HL-60 (cell line): ENCODE results near the gene FGF1.

Experiments
- DNase-seq, 2 experiments: peaks; one replicate each; pipeline ENCODE4 v3.0.0-alpha.2; 2010 to 2020; ENCODE audit warnings: low read depth in 1 of 2, low spot score in 1 of 2
- H3K27ac ChIP-seq: fragments of 250-450 bp; sonication (Bioruptor Pico); replicated peaks from 2 replicates; pipeline ENCODE4 v1.5.1; 2020; ENCODE audit warnings: mild to moderate bottlenecking, moderate library complexity
- H3K27me3 ChIP-seq: fragments of 250-450 bp; sonication (Bioruptor Pico); 2 replicates; pipeline ENCODE4 v1.5.1; 2021; ENCODE audit warnings: mild to moderate bottlenecking, moderate library complexity; ENCODE audit not compliant: insufficient read depth, poor library complexity, severe bottlenecking
- H3K4me3 ChIP-seq: replicated peaks from 2 replicates; pipeline ENCODE4 v1.5.1; 2011; ENCODE audit warnings: mild to moderate bottlenecking, control low read depth, low read length; ENCODE audit not compliant: insufficient read depth
- CTCF ChIP-seq: IDR thresholded peaks from one replicate; pipeline ENCODE4 v1.5.1; 2011; ENCODE audit warnings: low read length, control low read depth, inconsistent platforms; ENCODE audit not compliant: insufficient read depth
- GABPA ChIP-seq: IDR thresholded peaks from 2 replicates; pipeline ENCODE4 v1.6.1; 2012; ENCODE audit warnings: low read depth
- POLR2AphosphoS5 ChIP-seq: IDR thresholded peaks from 2 replicates; pipeline ENCODE4 v1.6.1; 2012; ENCODE audit warnings: low read depth
- REST ChIP-seq: IDR thresholded peaks from 2 replicates; pipeline ENCODE4 v1.6.1; 2012; ENCODE audit warnings: low read depth; ENCODE audit not compliant: insufficient replicate concordance
- SPI1 ChIP-seq: IDR thresholded peaks from 2 replicates; pipeline ENCODE4 v1.6.1; 2012; ENCODE audit warnings: low read depth, mild to moderate bottlenecking, borderline replicate concordance

Gene FGF1

GRCh38 chr5:142668336-142668735 lies 17.6 kb downstream of the FGF1 start:
- Histone ChIP-seq H3K4me3 (no peak overlapping the region), H3K27ac (no peak overlapping the region), H3K27me3 (peaks cover 9% of the 10 kb centered on the region)
- no peak for TF ChIP-seq REST
- TF ChIP-seq SPI1: no peak
- DNase-seq: no peak

GRCh38 chr5:142667831-142668230 lies 18.1 kb downstream of the FGF1 start:
- no peak for DNase-seq
- H3K27me3 ChIP-seq: peaks cover 9% of the 10 kb centered on the region
- TF ChIP-seq POLR2AphosphoS5: no peak
- H3K4me3 ChIP-seq: no peak overlapping the region
- H3K27ac ChIP-seq: no peak overlapping the region

- H3K4me3 ChIP-seq: no peak overlapping the region
Measured at GRCh38 chr5:142664636-142665035, 21.3 kb downstream of the FGF1 start.

GRCh38 chr5:142664067-142664466 lies 21.8 kb downstream of the FGF1 start:
- TF ChIP-seq SPI1: no peak
- DNase-seq: no peak
- peaks cover 2% of the 10 kb centered on the region for H3K27me3 ChIP-seq
- no peak overlapping the region for H3K27ac ChIP-seq
- H3K4me3 ChIP-seq: no peak overlapping the region

More at GRCh38 chr5:142664636-142665035, 21.3 kb downstream of the FGF1 start:
- DNase-seq: peak in 1 of 2 experiments; percentile 40
- Histone ChIP-seq H3K27me3 (peaks cover 4% of the 10 kb centered on the region), H3K27ac (no peak overlapping the region)
- TF ChIP-seq POLR2AphosphoS5: no peak
- TF ChIP-seq CTCF: no peak
- no peak for TF ChIP-seq GABPA
- no peak for TF ChIP-seq REST
- TF ChIP-seq SPI1: no peak

GRCh38 chr5:142663246-142663645 lies 22.6 kb downstream of the FGF1 start:
- no peak for TF ChIP-seq SPI1
- TF ChIP-seq REST: no peak
- TF ChIP-seq CTCF: no peak
- no peak for TF ChIP-seq POLR2AphosphoS5
- no peak for TF ChIP-seq GABPA
- no peak overlapping the region for H3K27ac ChIP-seq
- DNase-seq: no peak
- no peaks in the 10 kb centered on the region for H3K27me3 ChIP-seq
- H3K4me3 ChIP-seq: no peak overlapping the region
